H1 (cell line): ENCODE data around the gene PDXDC1. TPM values are rescaled to one million over a fixed set of nuclear protein-coding genes. Genes with fewer than 3 reads are reported as not detected.
"Not testable (repeated sequence)": the region's sequence is repeated elsewhere in the genome, so short reads cannot be mapped to it uniquely, and the experiment has no call there.

ENCODE experiments used
- CTCF ChIA-PET: fragments of 300-600 bp; sonication (Branson Sonifier 250); formaldehyde crosslinking; loops from one replicate; lab custom pipeline; 2021; ENCODE audit not compliant: partially characterized antibody; lab: Charles Lee
- POLR2A ChIA-PET: fragments of 300-600 bp; sonication (Branson Sonifier 250); formaldehyde crosslinking; loops from one replicate; lab custom pipeline; 2021; ENCODE audit warnings: inconsistent platforms; ENCODE audit not compliant: partially characterized antibody; lab: Charles Lee
- DNase-seq, 2 experiments: peaks; one replicate each; pipeline versions ENCODE4 v3.0.0 to v3.0.0-alpha.2; 2010 to 2022; ENCODE audit warnings: low spot score in 2 of 2, low read depth in 1 of 2, mixed read lengths in 1 of 2
- FAIRE-seq: peaks from 2 replicates; lab custom pipeline; 2011; peaks lifted over from hg19 to GRCh38; lab: Jason Lieb, UNC
- H2AFZ ChIP-seq: 2 replicates; pipeline ENCODE4 v1.8.1; 2012; ENCODE audit warnings: low read length, inconsistent platforms
- H2AK5ac ChIP-seq: 2 replicates; pipeline ENCODE4 v1.6.1; 2013; ENCODE audit warnings: low read depth, low read length
- H2BK120ac ChIP-seq: replicated peaks from 2 replicates; pipeline ENCODE3; 2013; ENCODE audit warnings: low read depth, low read length, inconsistent platforms
- H2BK12ac ChIP-seq: 2 replicates; pipeline ENCODE4 v1.6.1; 2013; ENCODE audit warnings: low read depth, low read length
- H2BK15ac ChIP-seq: 2 replicates; pipeline ENCODE4 v1.6.1; 2013; ENCODE audit warnings: low read length
- H2BK20ac ChIP-seq: 2 replicates; pipeline ENCODE4 v1.6.1; 2013; ENCODE audit warnings: low read length
- H2BK5ac ChIP-seq: 2 replicates; pipeline ENCODE4 v1.6.1; 2013; ENCODE audit warnings: low read depth, low read length
- H3K14ac ChIP-seq: 2 replicates; pipeline ENCODE4 v1.6.1; 2013; ENCODE audit warnings: inconsistent platforms; ENCODE audit not compliant: insufficient read length
- H3K18ac ChIP-seq: 2 replicates; pipeline ENCODE4 v1.6.1; 2013; ENCODE audit warnings: low read length; ENCODE audit errors: extremely low read depth
- H3K23ac ChIP-seq: 2 replicates; pipeline ENCODE4 v1.6.1; 2013; ENCODE audit warnings: inconsistent platforms; ENCODE audit not compliant: insufficient read length
- H3K23me2 ChIP-seq: 2 replicates; pipeline ENCODE4 v1.6.1; 2013; ENCODE audit warnings: low read depth, low read length
- H3K27ac ChIP-seq: 2 replicates; pipeline ENCODE4 v1.6.1; 2011; ENCODE audit warnings: low read depth, low read length, inconsistent platforms
- H3K27me3 ChIP-seq, 4 experiments: replicated peaks in 1 of 4; 1 replicate in 1 of 4; 2 replicates in 3 of 4; pipeline versions ENCODE4 v1.6.1 to v1.8.1; 2011 to 2013; ENCODE audit warnings: low read length in 3 of 4, mild to moderate bottlenecking in 3 of 4, inconsistent platforms in 2 of 4, mixed read lengths in 2 of 4, moderate library complexity in 1 of 4; ENCODE audit not compliant: control insufficient read depth in 3 of 4, insufficient read depth in 3 of 4; ENCODE audit errors: extremely low read depth in 1 of 4
- H3K36me3 ChIP-seq, 4 experiments: 2 replicates each; pipeline versions ENCODE4 v1.6.1 to v1.8.1; 2011 to 2013; ENCODE audit warnings: mild to moderate bottlenecking in 4 of 4, low read length in 3 of 4, moderate library complexity in 2 of 4, control low read depth in 1 of 4, inconsistent platforms in 1 of 4; ENCODE audit not compliant: insufficient read depth in 4 of 4, control insufficient read depth in 2 of 4
- H3K4ac ChIP-seq: replicated peaks from 2 replicates; pipeline ENCODE3; 2013; ENCODE audit warnings: low read length, low read depth, mixed read lengths, inconsistent platforms; ENCODE audit not compliant: insufficient read length
- H3K4me1 ChIP-seq, 4 experiments: replicated peaks in 1 of 4; 1 replicate in 1 of 4; 2 replicates in 3 of 4; pipeline versions ENCODE4 v1.6.1 to v1.8.1; 2011 to 2013; ENCODE audit warnings: low read length in 3 of 4, inconsistent platforms in 2 of 4, mixed read lengths in 1 of 4; ENCODE audit not compliant: insufficient read depth in 4 of 4, control insufficient read depth in 3 of 4
- H3K4me2 ChIP-seq, 2 experiments: 2 replicates each; pipeline versions ENCODE4 v1.6.1 to v1.8.1; 2011 to 2013; ENCODE audit warnings: low read depth in 2 of 2, low read length in 2 of 2, control low read depth in 1 of 2, inconsistent platforms in 1 of 2, mild to moderate bottlenecking in 1 of 2; ENCODE audit not compliant: insufficient read depth in 1 of 2
- H3K4me3 ChIP-seq, 4 experiments: fragments of 200-600, 300-600 bp in 1 of 4; sonication (generic), shearing (Covaris generic), sonication (Bioruptor Twin) in 1 of 4; 2 replicates each; pipeline versions ENCODE4 v1.5.1 to v1.8.1; 2011 to 2016; ENCODE audit warnings: low read length in 4 of 4, low read depth in 3 of 4, control low read depth in 2 of 4, inconsistent platforms in 2 of 4, mild to moderate bottlenecking in 2 of 4, mixed read lengths in 1 of 4, moderate library complexity in 1 of 4; ENCODE audit not compliant: insufficient read depth in 2 of 4; ENCODE audit errors: extremely low read depth in 1 of 4
- H3K56ac ChIP-seq: replicated peaks from 2 replicates; pipeline ENCODE3; 2013; ENCODE audit warnings: low read depth, mild to moderate bottlenecking, mixed read lengths, low read length, inconsistent platforms; ENCODE audit not compliant: insufficient read length
- H3K79me1 ChIP-seq: 2 replicates; pipeline ENCODE4 v1.6.1; 2013; ENCODE audit warnings: low read depth, low read length, control low read depth
- H3K79me2 ChIP-seq, 2 experiments: 2 replicates each; pipeline versions ENCODE4 v1.6.1 to v1.8.1; 2012 to 2013; ENCODE audit warnings: low read length in 2 of 2, mild to moderate bottlenecking in 2 of 2, inconsistent platforms in 1 of 2; ENCODE audit not compliant: insufficient read depth in 2 of 2, control insufficient read depth in 1 of 2
- H3K9ac ChIP-seq, 4 experiments: replicated peaks in 1 of 4; 1 replicate in 1 of 4; 2 replicates in 3 of 4; pipeline versions ENCODE4 v1.6.1 to v1.8.1; 2011 to 2013; ENCODE audit warnings: low read depth in 3 of 4, low read length in 3 of 4, control low read depth in 2 of 4, mild to moderate bottlenecking in 2 of 4, moderate library complexity in 2 of 4, inconsistent platforms in 1 of 4; ENCODE audit errors: extremely low read depth in 1 of 4
- H3K9me3 ChIP-seq, 2 experiments: 2 replicates each; pipeline versions ENCODE4 v1.6.1 to v1.8.1; 2012 to 2013; ENCODE audit warnings: mild to moderate bottlenecking in 2 of 2, moderate library complexity in 2 of 2, control low read depth in 1 of 2, inconsistent platforms in 1 of 2, low read depth in 1 of 2, low read length in 1 of 2, mixed read lengths in 1 of 2; ENCODE audit not compliant: insufficient read depth in 2 of 2
- H4K20me1 ChIP-seq, 2 experiments: replicated peaks in 1 of 2; 2 replicates each; pipeline versions ENCODE3 to v1.8.1; 2011 to 2013; ENCODE audit warnings: inconsistent platforms in 2 of 2, low read length in 2 of 2, mild to moderate bottlenecking in 1 of 2; ENCODE audit not compliant: insufficient read depth in 2 of 2, control insufficient read depth in 1 of 2
- H4K5ac ChIP-seq: 2 replicates; pipeline ENCODE4 v1.6.1; 2013; ENCODE audit warnings: low read length, low read depth, mixed read lengths, inconsistent platforms; ENCODE audit not compliant: insufficient read length
- H4K8ac ChIP-seq: 2 replicates; pipeline ENCODE4 v1.8.0; 2013; ENCODE audit warnings: mild to moderate bottlenecking, moderate library complexity, low read length, inconsistent platforms; ENCODE audit not compliant: insufficient read depth; ENCODE audit errors: extremely low read depth
- H4K91ac ChIP-seq: replicated peaks from 2 replicates; pipeline ENCODE3; 2013; ENCODE audit warnings: low read length, mixed read lengths, inconsistent platforms; ENCODE audit not compliant: insufficient read length
- WGBS, 2 experiments: shearing (Covaris generic) in 1 of 2; methylation state at CpG; one replicate each; pipeline versions ENCODE4 v1.1.6 to v1.1.7; 2013 to 2015; ENCODE audit warnings: low lambda C conversion rate in 2 of 2, mixed read lengths in 2 of 2, inconsistent platforms in 1 of 2, low coverage in 1 of 2, missing lambda C conversion rate in 1 of 2; ENCODE audit not compliant: insufficient replicate concordance in 2 of 2, insufficient coverage in 1 of 2, insufficient read length in 1 of 2; ENCODE audit errors: extremely low coverage in 1 of 2, missing lambda C conversion rate in 1 of 2; 5-methylcytosine and 5-hydroxymethylcytosine counted together
- polyA plus RNA-seq, 7 experiments: library from polyadenylated mRNA; depleted of rRNA in 3 of 7; stranded (reverse) in 5 of 7; unstranded in 2 of 7; fragments of >200 nt in 5 of 7; fragments of 200-250 nt in 2 of 7; gene quantifications; 1 replicate in 5 of 7; 2 replicates in 1 of 7; 4 replicates in 1 of 7; pipeline versions ENCODE4 v1.2.1 to v1.2.3, GENCODE V29; 2011 to 2013; ENCODE audit warnings: missing spikeins in 2 of 7, mixed read lengths in 2 of 7
- total RNA-seq: library from RNA; stranded (reverse); fragmentation: NEBNext Ultra II Directional; extraction: Animal tissue kit (Norgen Biotek cat#: 25700); gene quantifications from 2 replicates; pipeline ENCODE4 v1.2.1, GENCODE V29; 2021

Gene PDXDC1
- total and polyA plus RNA-seq, 2 of the 8 experiments (the other 6 are each of a cell fraction or from before 2014, with no cell fraction given), result 56.6 to 118 TPM

DNA sequence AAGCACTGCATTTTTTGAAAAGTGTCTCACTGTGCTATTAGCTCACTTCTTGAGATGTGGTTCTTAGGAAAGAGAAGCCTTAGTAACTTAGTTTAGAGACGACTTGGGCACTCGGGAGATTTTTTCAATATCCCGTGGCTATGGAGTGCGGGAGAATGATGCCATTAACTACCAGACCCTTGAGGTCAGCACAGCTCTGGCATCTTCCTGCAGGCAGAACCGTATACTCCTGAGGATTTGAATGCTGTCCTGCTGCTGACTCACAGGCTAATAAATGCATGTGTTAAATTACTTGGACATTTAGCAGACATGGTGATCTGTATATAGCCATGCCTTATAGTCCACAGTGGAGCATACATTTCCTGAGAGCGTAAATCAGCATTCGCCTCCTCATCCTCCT lies 46.6 kb downstream of the PDXDC1 start:
- H3K36me3 ChIP-seq, result peaks cover 0 to 32% (median 15%) of the 10 kb centered on the region in 4 experiments; a peak in 6 of 8 replicates
- H3K79me2 ChIP-seq, H3K9me3 ChIP-seq, H2BK20ac ChIP-seq, H2AFZ ChIP-seq, H3K4me3 ChIP-seq, POLR2A ChIA-PET, H2BK12ac ChIP-seq, H3K4me1 ChIP-seq, FAIRE-seq, H4K20me1 ChIP-seq, CTCF ChIA-PET, H3K27me3 ChIP-seq, H3K56ac ChIP-seq, H3K4ac ChIP-seq, H4K8ac ChIP-seq, H4K5ac ChIP-seq, H3K9ac ChIP-seq, H2BK15ac ChIP-seq, H3K27ac ChIP-seq, H3K18ac ChIP-seq, H3K23ac ChIP-seq, H2BK5ac ChIP-seq, H3K14ac ChIP-seq, H4K91ac ChIP-seq, H3K79me1 ChIP-seq, H2AK5ac ChIP-seq, H3K4me2 ChIP-seq, H3K23me2 ChIP-seq, DNase-seq, H2BK120ac ChIP-seq: not testable (repeated sequence)
- WGBS, 2 experiments, result 95% methylated on average over 7 of the region's 7 CpGs; no CpG with 5 or more reads in 1 of the 2 experiments
